ENCODE data around the gene NUP214.
A peak's percentile ranks its signal among the peaks of the same experiment; 100 is the strongest.
"Not testable (repeated sequence)": the region's sequence is repeated elsewhere in the genome, so short reads cannot be mapped to it uniquely, and the experiment has no call there.

Gene NUP214

GRCh38 chr9:131233995-131234394, 108.6 kb downstream of the NUP214 start:
- H3K36me3 Mint-ChIP-seq, result peaks cover 4% of the 10 kb centered on the region
- peak overlapping the region; percentile 50 for H3K27ac Mint-ChIP-seq
- no peaks in the 10 kb centered on the region for H3K9me3 Mint-ChIP-seq (ENCODE audit: low read depth)
- no peaks in the 10 kb centered on the region for H3K27me3 Mint-ChIP-seq
- peaks cover 27% of the 10 kb centered on the region for H3K4me1 Mint-ChIP-seq (ENCODE audit: low read depth)
- H3K4me3 Mint-ChIP-seq, result no peak overlapping the region

- H3K27me3 Mint-ChIP-seq, result no peaks in the 10 kb centered on the region
- peaks cover 2% of the 10 kb centered on the region for H3K36me3 Mint-ChIP-seq
- no peak overlapping the region for H3K27ac Mint-ChIP-seq
- no peak overlapping the region for H3K4me3 Mint-ChIP-seq
- no peaks in the 10 kb centered on the region for H3K9me3 Mint-ChIP-seq (ENCODE audit: low read depth)
- H3K4me1 Mint-ChIP-seq (ENCODE audit: low read depth), result peaks cover 32% of the 10 kb centered on the region
Measured at GRCh38 chr9:131234799-131235479, 109.6 kb downstream of the NUP214 start.

GRCh38 chr9:131235480-131235851, 110.1 kb downstream of the NUP214 start:
- Mint-ChIP-seq H3K4me1 (ENCODE audit: low read depth) (peaks cover 35% of the 10 kb centered on the region), H3K27me3 (no peaks in the 10 kb centered on the region), H3K36me3 (no peaks in the 10 kb centered on the region), H3K4me3 (no peak overlapping the region), H3K27ac (no peak overlapping the region), H3K9me3 (ENCODE audit: low read depth) (no peaks in the 10 kb centered on the region)

GRCh38 chr9:131236161-131236560, 110.8 kb downstream of the NUP214 start:
- Mint-ChIP-seq H3K9me3 (ENCODE audit: low read depth) (no peaks in the 10 kb centered on the region), H3K27ac (no peak overlapping the region), H3K4me1 (ENCODE audit: low read depth) (peaks cover 35% of the 10 kb centered on the region), H3K36me3 (no peaks in the 10 kb centered on the region), H3K27me3 (no peaks in the 10 kb centered on the region), H3K4me3 (no peak overlapping the region)

- Mint-ChIP-seq H3K27ac (peak overlapping the region; percentile 93), H3K4me1 (ENCODE audit: low read depth) (peaks cover 35% of the 10 kb centered on the region), H3K4me3 (no peak overlapping the region), H3K27me3 (no peaks in the 10 kb centered on the region), H3K36me3 (no peaks in the 10 kb centered on the region), H3K9me3 (ENCODE audit: low read depth) (no peaks in the 10 kb centered on the region)
Measured at GRCh38 chr9:131236761-131237160, 111.4 kb downstream of the NUP214 start.

GRCh38 chr9:131237291-131237690, 111.9 kb downstream of the NUP214 start:
- Mint-ChIP-seq H3K36me3 (no peaks in the 10 kb centered on the region), H3K27me3 (no peaks in the 10 kb centered on the region), H3K4me3 (peak overlapping the region; percentile 85), H3K9me3 (ENCODE audit: low read depth) (no peaks in the 10 kb centered on the region), H3K4me1 (ENCODE audit: low read depth) (peaks cover 35% of the 10 kb centered on the region), H3K27ac (peak overlapping the region; percentile 93)

GRCh38 chr9:131237931-131238401, 112.6 kb downstream of the NUP214 start:
- no peaks in the 10 kb centered on the region for H3K27me3 Mint-ChIP-seq
- peak overlapping the region; percentile 85 for H3K4me3 Mint-ChIP-seq
- H3K9me3 Mint-ChIP-seq (ENCODE audit: low read depth), result no peaks in the 10 kb centered on the region
- H3K27ac Mint-ChIP-seq, result peak overlapping the region; percentile 93
- H3K4me1 Mint-ChIP-seq (ENCODE audit: low read depth), result peaks cover 35% of the 10 kb centered on the region
- peaks cover 2% of the 10 kb centered on the region for H3K36me3 Mint-ChIP-seq

GRCh38 chr9:131238402-131239021, 113.1 kb downstream of the NUP214 start:
- H3K4me1 Mint-ChIP-seq (ENCODE audit: low read depth), result peaks cover 32% of the 10 kb centered on the region
- H3K27ac Mint-ChIP-seq, result peak overlapping the region; percentile 93
- no peaks in the 10 kb centered on the region for H3K27me3 Mint-ChIP-seq
- peak overlapping the region; percentile 85 for H3K4me3 Mint-ChIP-seq
- no peaks in the 10 kb centered on the region for H3K9me3 Mint-ChIP-seq (ENCODE audit: low read depth)
- peaks cover 3% of the 10 kb centered on the region for H3K36me3 Mint-ChIP-seq

GRCh38 chr9:131239161-131239975, 114.0 kb downstream of the NUP214 start:
- H3K27ac Mint-ChIP-seq, result peak overlapping the region; percentile 54
- H3K4me3 Mint-ChIP-seq, result peak overlapping the region; percentile 63
- peaks cover 29% of the 10 kb centered on the region for H3K4me1 Mint-ChIP-seq (ENCODE audit: low read depth)
- no peaks in the 10 kb centered on the region for H3K27me3 Mint-ChIP-seq
- H3K9me3 Mint-ChIP-seq (ENCODE audit: low read depth), result no peaks in the 10 kb centered on the region
- peaks cover 3% of the 10 kb centered on the region for H3K36me3 Mint-ChIP-seq

- Mint-ChIP-seq H3K4me3 (no peak overlapping the region), H3K4me1 (ENCODE audit: low read depth) (peaks cover 29% of the 10 kb centered on the region), H3K27ac (peak overlapping the region; percentile 16), H3K27me3 (no peaks in the 10 kb centered on the region), H3K9me3 (ENCODE audit: low read depth) (no peaks in the 10 kb centered on the region), H3K36me3 (peaks cover 3% of the 10 kb centered on the region)
Measured at GRCh38 chr9:131240047-131240921, 114.9 kb downstream of the NUP214 start.

GRCh38 chr9:131244331-131244730, 118.9 kb downstream of the NUP214 start:
- H3K27ac Mint-ChIP-seq; H3K36me3 Mint-ChIP-seq; H3K4me3 Mint-ChIP-seq; H3K4me1 Mint-ChIP-seq (ENCODE audit: low read depth); H3K27me3 Mint-ChIP-seq; H3K9me3 Mint-ChIP-seq (ENCODE audit: low read depth): not testable (repeated sequence)

- no peak overlapping the region for H3K27ac Mint-ChIP-seq
- H3K4me1 Mint-ChIP-seq (ENCODE audit: low read depth), result peaks cover 6% of the 10 kb centered on the region
- no peak overlapping the region for H3K4me3 Mint-ChIP-seq
- H3K9me3 Mint-ChIP-seq (ENCODE audit: low read depth), result no peaks in the 10 kb centered on the region
- H3K27me3 Mint-ChIP-seq, result no peaks in the 10 kb centered on the region
- H3K36me3 Mint-ChIP-seq, result peaks cover 3% of the 10 kb centered on the region
Measured at GRCh38 chr9:131246618-131247017, 121.2 kb downstream of the NUP214 start.

- Mint-ChIP-seq H3K27ac (no peak overlapping the region), H3K27me3 (no peaks in the 10 kb centered on the region), H3K36me3 (no peaks in the 10 kb centered on the region), H3K4me1 (ENCODE audit: low read depth) (peaks cover 41% of the 10 kb centered on the region), H3K9me3 (ENCODE audit: low read depth) (no peaks in the 10 kb centered on the region), H3K4me3 (peak overlapping the region; percentile 83)
Measured at GRCh38 chr9:131252120-131252519, 126.7 kb downstream of the NUP214 start.

GRCh38 chr9:131253891-131254491, 128.6 kb downstream of the NUP214 start:
- peaks cover 50% of the 10 kb centered on the region for H3K4me1 Mint-ChIP-seq (ENCODE audit: low read depth)
- H3K27me3 Mint-ChIP-seq, result no peaks in the 10 kb centered on the region
- H3K27ac Mint-ChIP-seq, result peak overlapping the region; percentile 16
- no peaks in the 10 kb centered on the region for H3K9me3 Mint-ChIP-seq (ENCODE audit: low read depth)
- H3K36me3 Mint-ChIP-seq, result no peaks in the 10 kb centered on the region
- peak overlapping the region; percentile 83 for H3K4me3 Mint-ChIP-seq
